HEK293 (cell line): ENCODE data around the gene OAF.

Source experiments
- CTCF ChIA-PET: fragments of 350-600 bp; formaldehyde crosslinking; extraction: SDS; loops from one replicate; lab custom pipeline; 2021; ENCODE audit warnings: antibody characterized with exemption; lab: Yijun Ruan, JAX
- POLR2A ChIA-PET: fragments of 300-600 bp; formaldehyde crosslinking; extraction: SDS; loops from one replicate; lab custom pipeline; 2020; ENCODE audit warnings: antibody characterized with exemption, inconsistent platforms; lab: Yijun Ruan, JAX
- H3K27ac ChIP-seq: fragments of 200-500 bp; sonication (Bioruptor generic); 2 replicates; pipeline ENCODE4 v1.5.1; 2014; ENCODE audit warnings: low read depth, low read length, control low read depth, inconsistent platforms; ENCODE audit errors: extremely low read depth
- H3K36me3 ChIP-seq, 2 experiments: fragments of 200-500 bp in 1 of 2; sonication (Bioruptor generic) in 1 of 2; 1 replicate in 1 of 2; 2 replicates in 1 of 2; pipeline ENCODE4 v1.5.1; 2014 to 2017; ENCODE audit warnings: inconsistent platforms in 2 of 2, low read length in 2 of 2; ENCODE audit not compliant: control insufficient read depth in 2 of 2, insufficient read depth in 1 of 2
- H3K4me1 ChIP-seq: fragments of 200-500 bp; sonication (Bioruptor generic); 2 replicates; pipeline ENCODE4 v1.5.1; 2014; ENCODE audit warnings: mild to moderate bottlenecking, low read length, inconsistent platforms; ENCODE audit not compliant: control insufficient read depth, insufficient read depth
- H3K4me3 ChIP-seq: 2 replicates; pipeline ENCODE4 v1.5.1; 2011; ENCODE audit warnings: low read depth, mild to moderate bottlenecking, control low read depth, low read length, moderate library complexity
- H3K9me3 ChIP-seq: fragments of 200-500 bp; sonication (Bioruptor generic); 2 replicates; pipeline ENCODE4 v1.5.1; 2014; ENCODE audit warnings: low read depth, low read length, inconsistent platforms; ENCODE audit not compliant: control insufficient read depth, insufficient read depth
- BCL11A ChIP-seq: fragments of 450-650 bp; formaldehyde crosslinking; IDR thresholded peaks from 2 replicates; pipeline ENCODE4 v1.5.1; 2016; ENCODE audit warnings: low read depth, missing biosample characterization, missing genetic modification characterization
- BCL11B ChIP-seq: fragments of 450-650 bp; formaldehyde crosslinking; IDR thresholded peaks from 2 replicates; pipeline ENCODE4 v1.5.1; 2016; ENCODE audit warnings: low read depth, missing biosample characterization, missing genetic modification characterization
- MZF1 ChIP-seq: fragments of 450-650 bp; formaldehyde crosslinking; IDR thresholded peaks from 2 replicates; pipeline ENCODE4 v1.5.1; 2017; ENCODE audit warnings: missing biosample characterization, missing genetic modification characterization, borderline replicate concordance
- PBX3 ChIP-seq: sonication (generic); formaldehyde crosslinking; IDR thresholded peaks from 2 replicates; pipeline ENCODE4 v1.8.1; 2022; ENCODE audit warnings: mild to moderate bottlenecking, moderate library complexity, missing genetic modification reagents
- REPIN1 ChIP-seq: fragments of 450-650 bp; formaldehyde crosslinking; IDR thresholded peaks from 2 replicates; pipeline ENCODE4 v1.5.1; 2017; ENCODE audit warnings: missing biosample characterization, missing genetic modification characterization, low read depth
- SP2 ChIP-seq: fragments of 450-650 bp; formaldehyde crosslinking; IDR thresholded peaks from 2 replicates; pipeline ENCODE4 v1.5.1; 2016; ENCODE audit warnings: missing biosample characterization, missing genetic modification characterization
- TCF7L2 ChIP-seq: IDR thresholded peaks from 2 replicates; pipeline ENCODE4 v1.6.1; 2011; ENCODE audit warnings: low read depth, mild to moderate bottlenecking, inconsistent platforms, low read length, moderate library complexity, borderline replicate concordance
- TSHZ1 ChIP-seq: fragments of 450-650 bp; formaldehyde crosslinking; IDR thresholded peaks from 2 replicates; pipeline ENCODE4 v1.5.1; 2016; ENCODE audit warnings: missing biosample characterization, missing genetic modification characterization, borderline replicate concordance
- ZNF133 ChIP-seq: fragments of 450-650 bp; formaldehyde crosslinking; IDR thresholded peaks from 2 replicates; pipeline ENCODE4 v1.5.1; 2016; ENCODE audit warnings: missing biosample characterization, missing genetic modification characterization
- ZNF138 ChIP-seq: fragments of 450-650 bp; formaldehyde crosslinking; IDR thresholded peaks from 2 replicates; pipeline ENCODE4 v1.5.1; 2016; ENCODE audit warnings: missing biosample characterization, missing genetic modification characterization, borderline replicate concordance
- ZNF155 ChIP-seq: fragments of 450-650 bp; formaldehyde crosslinking; IDR thresholded peaks from 2 replicates; pipeline ENCODE4 v1.5.1; 2016; ENCODE audit warnings: missing biosample characterization, missing genetic modification characterization
- ZNF341 ChIP-seq: fragments of 450-650 bp; formaldehyde crosslinking; IDR thresholded peaks from 2 replicates; pipeline ENCODE4; 2016; ENCODE audit warnings: low read depth, missing biosample characterization, missing genetic modification characterization
- ZNF391 ChIP-seq: fragments of 450-650 bp; formaldehyde crosslinking; IDR thresholded peaks from 2 replicates; pipeline ENCODE4 v1.5.1; 2016; ENCODE audit warnings: low read depth, missing biosample characterization, missing genetic modification characterization, borderline replicate concordance
- ZNF426 ChIP-seq: fragments of 450-650 bp; formaldehyde crosslinking; IDR thresholded peaks from 2 replicates; pipeline ENCODE4 v1.5.1; 2017; ENCODE audit warnings: missing biosample characterization, missing genetic modification characterization, mild to moderate bottlenecking, inconsistent platforms, moderate library complexity
- ZNF433 ChIP-seq: fragments of 450-650 bp; formaldehyde crosslinking; IDR thresholded peaks from 2 replicates; pipeline ENCODE4 v1.5.1; 2016; ENCODE audit warnings: missing biosample characterization, missing genetic modification characterization, low read depth
- ZNF624 ChIP-seq: fragments of 450-650 bp; formaldehyde crosslinking; IDR thresholded peaks from 2 replicates; pipeline ENCODE4 v1.5.1; 2017; ENCODE audit warnings: missing biosample characterization, missing genetic modification characterization
- TF ChIP-seq, protein P1 (sequence below): fragments of 450-650 bp; formaldehyde crosslinking; IDR thresholded peaks from 2 replicates; pipeline ENCODE4 v1.5.1; 2016; ENCODE audit warnings: missing biosample characterization, missing genetic modification characterization
- TF ChIP-seq, protein P2 (sequence below): fragments of 450-650 bp; formaldehyde crosslinking; IDR thresholded peaks from 2 replicates; pipeline ENCODE4 v1.5.1; 2016; ENCODE audit warnings: missing biosample characterization, missing genetic modification characterization
- TF ChIP-seq, protein P3 (sequence below): fragments of 450-650 bp; formaldehyde crosslinking; IDR thresholded peaks from 2 replicates; pipeline ENCODE4 v1.5.1; 2016; ENCODE audit warnings: missing biosample characterization, missing genetic modification characterization

OAF gene

DNA sequence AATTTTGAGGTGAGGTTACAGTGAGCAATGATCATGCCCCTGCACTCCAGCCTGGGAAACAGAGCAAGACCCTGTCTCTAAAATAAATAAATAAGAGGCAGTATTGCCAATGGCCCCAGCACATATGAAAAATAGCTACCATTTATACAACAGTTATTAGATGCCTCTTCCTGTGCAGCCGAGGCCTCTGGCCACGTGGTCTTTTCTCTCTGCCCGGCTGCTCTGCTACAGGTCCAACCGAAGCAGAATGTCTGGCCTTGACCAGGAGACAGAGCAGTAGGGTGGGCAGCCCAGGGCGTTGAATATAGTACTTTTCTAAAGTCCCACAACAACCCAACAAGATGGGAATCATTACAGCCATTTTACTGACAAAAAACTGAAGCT is 12.4 kb upstream of the OAF start (continued):
- no peak for TF ChIP-seq ZNF155 (tag by site-specific recombination)
- TF ChIP-seq, protein P1, sequence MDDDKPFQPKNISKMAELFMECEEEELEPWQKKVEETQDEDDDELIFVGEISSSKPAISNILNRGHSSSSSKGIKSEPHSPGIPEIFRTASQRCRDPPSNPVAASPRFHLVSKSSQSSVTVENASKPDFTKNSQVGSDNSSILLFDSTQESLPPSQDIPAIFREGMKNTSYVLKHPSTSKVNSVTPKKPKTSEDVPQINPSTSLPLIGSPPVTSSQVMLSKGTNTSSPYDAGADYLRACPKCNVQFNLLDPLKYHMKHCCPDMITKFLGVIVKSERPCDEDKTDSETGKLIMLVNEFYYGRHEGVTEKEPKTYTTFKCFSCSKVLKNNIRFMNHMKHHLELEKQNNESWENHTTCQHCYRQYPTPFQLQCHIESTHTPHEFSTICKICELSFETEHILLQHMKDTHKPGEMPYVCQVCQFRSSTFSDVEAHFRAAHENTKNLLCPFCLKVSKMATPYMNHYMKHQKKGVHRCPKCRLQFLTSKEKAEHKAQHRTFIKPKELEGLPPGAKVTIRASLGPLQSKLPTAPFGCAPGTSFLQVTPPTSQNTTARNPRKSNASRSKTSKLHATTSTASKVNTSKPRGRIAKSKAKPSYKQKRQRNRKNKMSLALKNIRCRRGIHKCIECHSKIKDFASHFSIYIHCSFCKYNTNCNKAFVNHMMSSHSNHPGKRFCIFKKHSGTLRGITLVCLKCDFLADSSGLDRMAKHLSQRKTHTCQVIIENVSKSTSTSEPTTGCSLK = no peak
- TF ChIP-seq PBX3 (CRISPR knock-in tag) = no peak
- no peak for TF ChIP-seq ZNF426 (tag by site-specific recombination)
- TF ChIP-seq, all 188 proteins: peak for 0

DNA sequence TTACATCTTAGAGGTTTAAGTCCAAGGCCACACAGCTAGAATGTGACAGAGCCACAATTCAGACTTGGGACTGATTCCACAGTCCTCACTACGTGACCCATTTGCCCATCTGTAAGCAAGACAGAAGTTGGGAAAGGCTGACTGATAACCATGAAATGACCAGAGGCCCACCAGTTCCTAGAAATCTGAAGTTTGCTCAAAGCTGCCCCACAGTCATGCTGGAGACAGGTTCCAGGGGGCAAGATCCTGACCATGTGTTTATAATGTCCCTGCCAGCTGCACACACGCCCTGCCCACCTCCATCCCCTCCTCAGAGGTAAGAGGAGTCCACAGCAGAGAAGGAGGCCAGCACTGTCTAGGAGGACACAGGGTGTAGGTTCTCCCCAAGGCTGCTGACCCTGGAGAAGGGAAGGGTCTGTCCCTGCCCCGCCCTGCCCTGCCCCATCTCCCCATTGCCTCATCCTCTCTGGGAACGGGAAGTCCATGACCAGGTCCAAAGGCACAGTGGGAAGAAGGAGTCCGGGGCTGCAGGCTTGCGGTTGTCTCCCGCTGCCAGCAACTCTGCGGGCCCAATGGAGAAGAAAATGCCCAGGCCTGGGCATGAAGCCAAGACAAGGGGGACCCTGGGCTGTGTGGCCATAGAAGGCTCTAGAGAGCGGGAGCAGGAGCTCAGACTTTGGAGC is 11.9 kb upstream of the OAF start:
- no peaks in the 10 kb centered on the region for H3K4me1 ChIP-seq
- ChIA-PET POLR2A (no interaction called here), CTCF (interaction anchor here (0.6 to 0.7 kb wide), 3 partner anchors 30 to 181 kb away, joined by 3 to 6 read pairs (median 3); no protein-coding TSS in a partner anchor)

DNA sequence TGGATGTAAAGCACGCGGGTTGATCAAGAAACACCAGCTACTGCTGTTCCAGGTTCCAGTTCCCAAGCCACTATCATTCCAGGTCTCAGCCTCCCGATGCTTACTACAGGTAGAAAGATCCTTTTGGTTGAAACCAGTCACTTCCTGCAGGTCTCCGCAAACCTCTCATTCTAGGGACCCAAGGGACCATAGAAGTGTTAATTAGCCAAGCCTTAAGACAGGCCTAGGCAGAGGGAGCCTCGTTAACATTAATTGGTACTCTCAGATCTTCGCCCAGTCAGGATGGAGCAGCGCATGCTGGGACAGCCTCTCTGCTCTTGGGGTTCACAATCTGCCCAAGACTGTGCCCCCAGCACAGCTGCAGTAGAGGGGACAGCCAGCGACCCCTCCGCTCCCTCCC is 11.2 kb upstream of the OAF start:
- CTCF ChIA-PET = interaction anchor here (0.6 kb wide), 1 partner anchor 182 kb away, joined by 3 read pairs; no protein-coding TSS in a partner anchor

More for the DNA sequence above, 11.9 kb upstream of the OAF start:
- H3K36me3 ChIP-seq = no peaks in the 10 kb centered on the region
- no peak overlapping the region for H3K27ac ChIP-seq
- H3K4me3 ChIP-seq = no peak overlapping the region
- no peaks in the 10 kb centered on the region for H3K9me3 ChIP-seq
- TF ChIP-seq ZNF433 (no peak), ZNF341 (no peak), ZNF138 (no peak), ZNF624 (no peak), BCL11B (no peak), ZNF133 (tag by site-specific recombination) (no peak), BCL11A (no peak), MZF1 (tag by site-specific recombination) (no peak)
- TF ChIP-seq, protein P2, sequence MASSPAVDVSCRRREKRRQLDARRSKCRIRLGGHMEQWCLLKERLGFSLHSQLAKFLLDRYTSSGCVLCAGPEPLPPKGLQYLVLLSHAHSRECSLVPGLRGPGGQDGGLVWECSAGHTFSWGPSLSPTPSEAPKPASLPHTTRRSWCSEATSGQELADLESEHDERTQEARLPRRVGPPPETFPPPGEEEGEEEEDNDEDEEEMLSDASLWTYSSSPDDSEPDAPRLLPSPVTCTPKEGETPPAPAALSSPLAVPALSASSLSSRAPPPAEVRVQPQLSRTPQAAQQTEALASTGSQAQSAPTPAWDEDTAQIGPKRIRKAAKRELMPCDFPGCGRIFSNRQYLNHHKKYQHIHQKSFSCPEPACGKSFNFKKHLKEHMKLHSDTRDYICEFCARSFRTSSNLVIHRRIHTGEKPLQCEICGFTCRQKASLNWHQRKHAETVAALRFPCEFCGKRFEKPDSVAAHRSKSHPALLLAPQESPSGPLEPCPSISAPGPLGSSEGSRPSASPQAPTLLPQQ (tag by site-specific recombination) = no peak

More for the DNA sequence above, 11.2 kb upstream of the OAF start:
- POLR2A ChIA-PET = no interaction called here
- Histone ChIP-seq H3K27ac (no peak overlapping the region), H3K36me3 (no peaks in the 10 kb centered on the region), H3K4me1 (no peaks in the 10 kb centered on the region), H3K9me3 (no peaks in the 10 kb centered on the region), H3K4me3 (no peak overlapping the region)
- TF ChIP-seq TSHZ1 (tag by site-specific recombination) = no peak
- TF ChIP-seq TCF7L2 = no peak
- no peak for TF ChIP-seq BCL11A
- TF ChIP-seq SP2 (tag by site-specific recombination) = no peak
- no peak for TF ChIP-seq REPIN1 (tag by site-specific recombination)
- TF ChIP-seq, protein P3, sequence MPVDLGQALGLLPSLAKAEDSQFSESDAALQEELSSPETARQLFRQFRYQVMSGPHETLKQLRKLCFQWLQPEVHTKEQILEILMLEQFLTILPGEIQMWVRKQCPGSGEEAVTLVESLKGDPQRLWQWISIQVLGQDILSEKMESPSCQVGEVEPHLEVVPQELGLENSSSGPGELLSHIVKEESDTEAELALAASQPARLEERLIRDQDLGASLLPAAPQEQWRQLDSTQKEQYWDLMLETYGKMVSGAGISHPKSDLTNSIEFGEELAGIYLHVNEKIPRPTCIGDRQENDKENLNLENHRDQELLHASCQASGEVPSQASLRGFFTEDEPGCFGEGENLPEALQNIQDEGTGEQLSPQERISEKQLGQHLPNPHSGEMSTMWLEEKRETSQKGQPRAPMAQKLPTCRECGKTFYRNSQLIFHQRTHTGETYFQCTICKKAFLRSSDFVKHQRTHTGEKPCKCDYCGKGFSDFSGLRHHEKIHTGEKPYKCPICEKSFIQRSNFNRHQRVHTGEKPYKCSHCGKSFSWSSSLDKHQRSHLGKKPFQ (tag by site-specific recombination) = no peak
- no peak for TF ChIP-seq ZNF391 (tag by site-specific recombination)
- no peak for TF ChIP-seq BCL11B
